HG02763 (cell line): ENCODE data around the gene HRH2.

Experiments
- ATAC-seq: cut with Tn5 transposase; IDR thresholded peaks from one replicate; pipeline ENCODE4 v1.9.1; 2021; ENCODE audit warnings: mild to moderate bottlenecking, moderate library complexity; ENCODE audit not compliant: unreplicated experiment

The HRH2 gene

GRCh38 chr5:175674731-175675346, 17.0 kb downstream of the HRH2 start:
- no peak for ATAC-seq

GRCh38 chr5:175675873-175676272, 18.0 kb downstream of the HRH2 start:
- no peak for ATAC-seq

DNA sequence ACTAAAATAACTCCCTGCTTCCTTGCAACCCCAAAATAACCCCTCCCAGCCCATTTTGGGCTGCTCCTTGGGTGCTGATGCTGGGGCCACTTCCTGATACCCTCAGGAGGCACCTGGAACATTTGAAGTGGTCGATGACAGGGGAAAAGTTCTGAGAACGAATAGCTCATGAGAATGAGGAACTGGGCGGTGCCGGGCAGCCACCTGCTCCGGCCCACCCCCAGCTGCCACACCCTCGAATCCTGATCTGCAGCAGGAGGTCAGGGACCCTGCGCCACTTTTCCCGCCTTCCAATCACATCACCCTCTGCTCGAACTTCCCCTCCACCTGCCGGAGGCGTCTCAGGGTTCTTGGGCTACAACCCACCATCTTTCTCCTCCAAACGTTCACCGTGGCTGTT, 19.7 kb downstream of the HRH2 start:
- ATAC-seq: no peak

- no peak for ATAC-seq
Measured at GRCh38 chr5:175678074-175678473, 20.2 kb downstream of the HRH2 start.

- no peak for ATAC-seq
Measured at GRCh38 chr5:175679411-175679810, 21.5 kb downstream of the HRH2 start.

GRCh38 chr5:175680020-175680419, 22.1 kb downstream of the HRH2 start:
- no peak for ATAC-seq

GRCh38 chr5:175680463-175680862, 22.6 kb downstream of the HRH2 start:
- ATAC-seq: no peak

- ATAC-seq: no peak
Measured at GRCh38 chr5:175681045-175681967, 23.4 kb downstream of the HRH2 start.

GRCh38 chr5:175681968-175682340, 24.1 kb downstream of the HRH2 start:
- ATAC-seq: no peak

GRCh38 chr5:175682664-175683063, 24.8 kb downstream of the HRH2 start:
- ATAC-seq: no peak

GRCh38 chr5:175683231-175683630, 25.4 kb downstream of the HRH2 start:
- no peak for ATAC-seq

GRCh38 chr5:175683921-175684320, 26.1 kb downstream of the HRH2 start:
- ATAC-seq: no peak

DNA sequence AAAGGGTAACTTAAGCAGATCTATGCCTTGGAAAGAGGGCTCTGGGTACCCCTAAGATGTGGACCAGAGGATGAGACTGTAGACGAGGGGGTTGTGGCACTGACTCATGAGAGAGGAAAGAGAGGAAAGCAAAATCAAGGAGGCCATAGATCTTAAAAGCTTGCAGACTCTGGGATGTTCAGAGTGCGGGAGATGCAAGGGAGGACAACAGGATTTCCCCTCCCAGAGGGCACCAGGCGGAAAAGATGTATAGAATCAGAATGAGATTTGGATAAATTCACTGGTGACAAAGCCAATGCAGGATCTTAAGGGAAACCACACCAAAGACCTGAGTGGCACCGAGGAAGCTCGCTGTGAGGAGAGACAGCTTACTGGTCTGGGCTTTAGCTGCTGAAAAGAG, 27.1 kb downstream of the HRH2 start:
- no peak for ATAC-seq

- ATAC-seq: no peak
Measured at GRCh38 chr5:175685701-175686350, 28.0 kb downstream of the HRH2 start.

GRCh38 chr5:175686396-175686795, 28.5 kb downstream of the HRH2 start:
- ATAC-seq: no peak

DNA sequence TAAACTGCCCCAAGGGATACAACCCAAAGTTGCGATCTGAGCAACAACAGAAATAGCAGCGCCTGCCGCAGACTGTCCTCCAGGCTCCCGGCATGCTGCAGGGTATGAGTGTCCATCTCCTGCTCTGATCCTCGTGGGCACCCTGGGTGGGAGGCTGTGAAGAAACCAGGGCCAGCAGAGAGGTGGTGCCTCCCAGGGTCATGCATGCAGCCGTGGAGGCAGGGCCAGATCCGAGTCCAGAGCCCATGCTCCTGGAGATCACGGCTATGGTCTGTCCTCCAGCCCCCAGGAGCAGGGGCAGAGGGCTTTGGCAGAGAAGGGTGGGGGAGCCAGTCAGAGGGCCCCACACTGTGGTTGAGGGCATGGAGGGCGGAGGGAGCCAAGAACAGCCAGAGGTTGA, 29.0 kb downstream of the HRH2 start:
- ATAC-seq: no peak

DNA sequence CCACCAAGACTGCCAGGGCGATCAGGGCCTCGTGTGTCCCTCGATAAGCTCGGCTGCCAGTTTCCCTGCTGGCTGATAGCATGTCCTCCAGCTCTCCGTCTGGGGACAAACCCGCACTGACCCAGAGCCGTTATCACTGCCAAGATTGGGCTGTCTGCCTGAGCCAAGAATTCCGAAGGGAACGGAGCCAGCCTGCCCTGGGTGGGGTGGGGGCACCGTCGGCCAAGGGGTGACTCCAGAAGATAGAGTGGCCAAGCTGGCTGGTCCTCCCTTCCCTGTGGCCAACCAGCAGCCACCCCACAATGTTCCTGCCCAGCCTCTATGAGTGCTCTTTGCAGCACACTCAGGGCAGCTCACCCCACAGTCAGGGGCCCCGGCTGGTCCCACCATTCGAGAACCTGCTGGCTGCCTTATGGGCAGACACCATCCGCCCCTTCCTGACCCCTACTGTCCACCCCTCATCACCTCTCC, 29.4 kb downstream of the HRH2 start:
- no peak for ATAC-seq

GRCh38 chr5:175688352-175689146, 30.7 kb downstream of the HRH2 start:
- no peak for ATAC-seq

DNA sequence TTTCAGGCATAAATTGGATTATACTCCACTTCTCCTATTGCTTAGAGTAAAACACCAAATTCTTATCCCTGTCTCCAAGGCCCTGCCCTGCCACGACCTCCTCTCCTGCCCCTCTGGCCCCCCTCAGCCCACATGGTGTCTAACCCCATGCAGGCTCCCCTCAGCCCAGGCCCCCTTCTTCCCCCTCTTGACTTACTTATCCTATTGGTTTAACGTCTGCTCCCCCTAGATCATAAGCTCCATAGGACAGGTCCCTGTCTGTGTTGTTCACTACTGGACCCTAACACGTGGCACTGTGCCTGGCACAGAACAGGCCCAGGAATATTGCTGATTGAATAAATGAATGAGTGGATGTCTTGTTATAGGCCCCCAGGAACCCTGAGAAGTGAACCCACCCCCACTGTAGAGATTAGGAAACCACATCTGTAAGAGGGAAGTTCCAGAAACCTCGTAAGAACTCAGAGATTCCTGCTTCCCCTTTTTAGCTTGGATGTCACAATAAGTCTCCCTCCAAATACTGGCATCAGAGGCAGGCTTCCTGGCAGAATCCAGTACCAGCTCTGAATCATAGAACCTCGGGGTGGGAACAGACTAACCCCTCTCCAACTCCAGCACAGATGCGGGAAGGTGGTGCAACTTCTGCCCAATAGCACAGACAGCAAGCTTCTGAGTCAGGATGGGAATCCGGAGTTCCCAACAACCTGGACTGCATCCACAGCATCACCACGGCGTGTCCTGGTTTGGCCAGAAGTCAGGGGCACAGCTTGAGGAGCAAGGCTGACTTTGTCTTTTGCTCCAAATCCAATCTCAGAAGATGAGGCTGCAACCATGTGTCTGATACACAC, 31.5 kb downstream of the HRH2 start:
- no peak for ATAC-seq

DNA sequence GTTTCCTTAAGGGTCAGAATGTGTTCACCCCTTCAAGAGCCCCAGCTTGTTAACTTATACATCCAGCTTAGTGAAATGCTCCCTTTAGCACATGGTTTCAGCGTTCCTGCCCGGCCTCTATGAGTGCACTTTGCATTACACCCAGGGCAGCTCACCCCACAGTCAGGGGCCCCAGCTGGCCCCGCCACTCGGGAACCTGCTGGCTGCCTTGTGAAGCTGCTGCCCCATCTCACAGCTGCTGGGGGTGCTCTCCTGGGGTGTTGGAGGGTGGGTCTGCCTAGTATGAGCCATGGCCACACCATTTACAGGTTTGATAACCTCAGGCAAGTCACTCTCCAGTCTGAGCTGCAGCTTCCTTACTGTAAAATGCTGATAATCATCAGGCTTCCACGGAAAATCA, 32.2 kb downstream of the HRH2 start:
- no peak for ATAC-seq
